ENCODE measurements around the gene SPRED3.
"Not testable (repeated sequence)": the region's sequence is repeated elsewhere in the genome, so short reads cannot be mapped to it uniquely, and the experiment has no call there.

The SPRED3 gene

DNA sequence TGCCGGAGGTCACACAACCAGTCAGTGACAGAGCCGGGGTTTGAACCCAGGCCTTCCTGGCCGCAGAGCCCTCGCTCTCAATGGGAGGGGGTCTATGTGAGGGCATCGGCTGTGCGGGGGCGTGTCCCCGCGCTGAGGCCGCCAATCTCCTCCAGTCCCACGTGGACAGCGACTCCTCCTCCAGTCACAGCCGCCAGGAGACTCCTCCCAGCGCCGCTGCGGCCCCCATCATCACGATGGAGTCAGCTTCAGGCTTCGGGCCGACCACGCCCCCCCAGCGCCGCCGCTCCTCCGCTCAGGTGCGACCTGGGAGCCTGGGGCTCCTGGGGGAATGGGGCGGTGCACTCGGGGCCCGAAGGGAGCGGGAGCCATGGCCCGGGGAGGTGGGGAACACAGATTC lies 6.0 kb downstream of the SPRED3 start:
- Mint-ChIP-seq H3K4me1 (ENCODE audit: low read depth) (peaks cover 33% of the 10 kb centered on the region), H3K9me3 (no peaks in the 10 kb centered on the region), H3K27me3 (peaks cover 11% of the 10 kb centered on the region), H3K4me3 (peak overlapping the region; percentile 75), H3K27ac (no peak overlapping the region), H3K36me3 (ENCODE audit: low read depth) (no peaks in the 10 kb centered on the region)
- peak; percentile 82 for DNase-seq

DNA sequence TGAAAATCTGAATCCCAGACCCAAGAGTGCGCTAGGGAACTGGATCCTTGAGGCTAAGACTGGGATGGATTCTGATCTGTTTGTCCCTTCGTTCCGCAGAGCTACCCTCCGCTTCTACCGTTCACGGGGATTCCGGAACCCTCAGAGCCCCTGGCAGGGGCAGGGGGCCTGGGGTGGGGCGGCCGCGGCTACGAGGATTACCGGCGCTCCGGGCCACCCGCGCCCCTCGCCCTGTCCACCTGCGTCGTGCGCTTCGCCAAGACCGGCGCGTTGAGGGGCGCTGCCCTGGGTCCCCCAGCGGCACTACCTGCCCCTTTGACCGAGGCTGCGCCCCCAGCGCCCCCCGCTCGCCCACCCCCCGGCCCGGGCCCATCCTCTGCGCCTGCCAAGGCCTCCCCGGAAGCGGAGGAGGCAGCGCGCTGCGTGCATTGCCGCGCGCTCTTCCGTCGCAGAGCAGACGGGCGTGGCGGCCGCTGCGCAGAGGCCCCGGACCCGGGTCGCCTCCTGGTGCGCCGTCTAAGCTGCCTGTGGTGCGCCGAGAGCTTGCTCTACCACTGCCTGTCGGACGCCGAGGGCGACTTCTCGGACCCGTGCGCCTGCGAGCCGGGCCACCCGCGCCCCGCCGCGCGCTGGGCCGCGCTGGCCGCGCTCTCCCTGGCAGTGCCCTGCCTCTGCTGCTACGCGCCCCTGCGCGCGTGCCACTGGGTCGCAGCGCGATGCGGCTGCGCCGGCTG lies 7.1 kb downstream of the SPRED3 start:
- peak; percentile 80 for DNase-seq
- Mint-ChIP-seq H3K4me1 (ENCODE audit: low read depth) (peaks cover 27% of the 10 kb centered on the region), H3K36me3 (ENCODE audit: low read depth) (no peaks in the 10 kb centered on the region), H3K9me3 (no peaks in the 10 kb centered on the region), H3K27me3 (peaks cover 6% of the 10 kb centered on the region), H3K4me3 (peak overlapping the region; percentile 75), H3K27ac (peak overlapping the region; percentile 19)

GRCh38 chr19:38399081-38399480 lies 10.6 kb downstream of the SPRED3 start:
- Mint-ChIP-seq H3K36me3 (ENCODE audit: low read depth) (peaks cover 2% of the 10 kb centered on the region), H3K27me3 (peaks cover under 1% of the 10 kb centered on the region), H3K9me3 (no peaks in the 10 kb centered on the region), H3K4me1 (ENCODE audit: low read depth) (peaks cover 29% of the 10 kb centered on the region), H3K27ac (no peak overlapping the region), H3K4me3 (no peak overlapping the region)
- no peak for DNase-seq

GRCh38 chr19:38399537-38399936 lies 11.0 kb downstream of the SPRED3 start:
- H3K27ac Mint-ChIP-seq: no peak overlapping the region
- H3K9me3 Mint-ChIP-seq: no peaks in the 10 kb centered on the region

GRCh38 chr19:38400361-38400760 lies 11.9 kb downstream of the SPRED3 start:
- Mint-ChIP-seq H3K27me3 (no peaks in the 10 kb centered on the region), H3K4me3 (no peak overlapping the region), H3K27ac (no peak overlapping the region), H3K36me3 (ENCODE audit: low read depth) (peaks cover 10% of the 10 kb centered on the region), H3K4me1 (ENCODE audit: low read depth) (peaks cover 23% of the 10 kb centered on the region), H3K9me3 (no peaks in the 10 kb centered on the region)
- DNase-seq: no peak

More at GRCh38 chr19:38399537-38399936, 11.0 kb downstream of the SPRED3 start:
- H3K36me3 Mint-ChIP-seq (ENCODE audit: low read depth): peaks cover 2% of the 10 kb centered on the region
- no peak for DNase-seq
- no peak overlapping the region for H3K4me3 Mint-ChIP-seq
- no peaks in the 10 kb centered on the region for H3K27me3 Mint-ChIP-seq
- H3K4me1 Mint-ChIP-seq (ENCODE audit: low read depth): peaks cover 27% of the 10 kb centered on the region

- Mint-ChIP-seq H3K36me3 (ENCODE audit: low read depth) (peaks cover 13% of the 10 kb centered on the region), H3K27me3 (no peaks in the 10 kb centered on the region), H3K4me3 (no peak overlapping the region), H3K27ac (no peak overlapping the region), H3K9me3 (no peaks in the 10 kb centered on the region), H3K4me1 (ENCODE audit: low read depth) (peaks cover 22% of the 10 kb centered on the region)
- DNase-seq: no peak
Observed at GRCh38 chr19:38401148-38401547, 12.7 kb downstream of the SPRED3 start.

DNA sequence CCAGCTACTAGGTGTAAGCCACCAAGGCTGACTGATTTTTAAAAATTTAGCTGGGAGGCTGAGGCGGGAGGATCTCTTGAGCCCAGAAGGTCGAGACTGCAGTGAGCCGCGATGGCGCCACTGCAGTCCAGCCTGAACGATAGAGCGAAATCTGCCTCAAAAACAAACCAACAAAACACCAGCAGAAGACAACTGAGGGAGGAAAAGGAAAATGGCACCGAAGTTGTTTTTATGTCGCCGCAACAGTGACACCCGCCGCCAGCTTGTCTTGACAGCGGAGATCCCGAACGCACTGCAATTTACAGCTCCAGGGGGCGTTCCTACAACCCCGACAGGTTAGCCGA lies 14.1 kb downstream of the SPRED3 start:
- no peak for DNase-seq

DNA sequence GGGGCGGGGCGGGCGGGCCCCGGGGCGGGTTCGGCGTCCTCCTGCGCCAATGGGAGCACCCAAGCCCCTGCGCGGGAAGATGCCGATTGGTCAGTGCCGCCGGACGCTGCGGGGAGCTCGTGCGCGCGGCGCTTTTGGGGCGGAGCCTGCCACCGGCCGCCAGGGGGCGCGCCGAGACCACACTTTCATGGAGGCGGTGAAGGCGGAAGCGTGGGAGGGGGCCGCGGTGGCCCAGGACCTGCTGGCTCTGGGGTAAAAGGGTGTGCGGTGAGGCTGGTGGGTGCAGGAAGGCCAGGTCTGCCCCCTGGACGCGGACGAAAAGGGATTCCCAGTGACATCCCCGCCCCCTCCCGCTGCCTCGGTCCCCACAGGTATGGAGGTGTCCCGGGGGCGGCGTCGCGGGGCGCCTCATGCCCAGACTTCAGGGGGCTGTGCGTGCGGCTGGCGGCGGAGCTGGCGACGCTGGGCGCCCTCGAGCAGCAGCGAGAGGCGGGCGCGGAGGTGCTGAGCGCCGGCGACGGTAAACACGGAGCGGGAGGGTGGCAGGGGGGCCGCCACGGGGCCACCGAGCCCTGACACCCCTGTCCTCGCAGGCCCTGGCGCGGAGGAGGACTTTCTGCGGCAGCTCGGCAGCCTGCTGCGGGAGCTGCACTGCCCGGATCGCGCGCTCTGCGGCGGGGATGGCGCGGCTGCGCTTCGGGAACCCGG lies 14.6 kb downstream of the SPRED3 start, which contains the start of gene FAM98C:
TSS of gene FAM98C (plus strand) at position 127 of the 708 bp plus-strand sequence. CDS start at position 188, 61 bp downstream.
- H3K4me3 Mint-ChIP-seq: peak within 1 kb of the TSS; percentile 84
- H3K9me3 Mint-ChIP-seq: no peaks in the 10 kb centered on the region
- H3K36me3 Mint-ChIP-seq (ENCODE audit: low read depth): peaks cover 26% of the 10 kb centered on the region
- H3K27me3 Mint-ChIP-seq: no peaks in the 10 kb centered on the region
- peak within 1 kb of the TSS; percentile 93 for H3K27ac Mint-ChIP-seq
- peaks cover 15% of the 10 kb centered on the region for H3K4me1 Mint-ChIP-seq (ENCODE audit: low read depth)
- DNase-seq: peak; percentile 99

More for the DNA sequence above, 14.1 kb downstream of the SPRED3 start:
- Mint-ChIP-seq H3K27ac (peak overlapping the region; percentile 80), H3K4me1 (ENCODE audit: low read depth) (peaks cover 15% of the 10 kb centered on the region), H3K36me3 (ENCODE audit: low read depth) (peaks cover 24% of the 10 kb centered on the region), H3K4me3 (peak overlapping the region; percentile 84), H3K9me3 (no peaks in the 10 kb centered on the region), H3K27me3 (no peaks in the 10 kb centered on the region)

- Mint-ChIP-seq H3K4me1 (ENCODE audit: low read depth) (peaks cover 15% of the 10 kb centered on the region), H3K27me3 (no peaks in the 10 kb centered on the region), H3K9me3 (no peaks in the 10 kb centered on the region), H3K36me3 (ENCODE audit: low read depth) (peaks cover 33% of the 10 kb centered on the region), H3K4me3 (peak overlapping the region; percentile 84), H3K27ac (no peak overlapping the region)
- DNase-seq: no peak
Observed at GRCh38 chr19:38404858-38405257, 16.4 kb downstream of the SPRED3 start.

DNA sequence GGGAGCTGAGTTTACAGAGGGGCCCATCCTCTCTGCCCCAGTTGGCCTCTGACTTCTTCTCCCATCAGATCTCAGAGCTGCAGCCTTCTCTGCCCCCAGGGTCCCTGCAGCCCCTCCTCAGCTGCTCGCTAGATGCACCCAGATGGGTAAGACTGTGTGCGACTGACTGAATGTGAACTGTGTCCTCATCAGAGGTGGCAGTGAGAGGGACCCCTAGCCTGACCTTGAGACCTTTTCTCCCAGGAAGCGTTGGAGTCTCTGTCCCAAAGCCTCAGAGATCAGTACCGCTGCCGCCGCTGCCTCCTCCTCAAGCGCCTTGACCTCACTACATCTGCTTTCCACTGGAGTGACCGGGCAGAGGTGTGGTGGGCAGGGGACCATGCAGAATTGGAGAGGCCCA lies 16.8 kb downstream of the SPRED3 start:
- Mint-ChIP-seq H3K4me3 (no peak overlapping the region), H3K27ac (peak overlapping the region; percentile 50), H3K9me3 (no peaks in the 10 kb centered on the region), H3K27me3 (no peaks in the 10 kb centered on the region), H3K4me1 (ENCODE audit: low read depth) (peaks cover 15% of the 10 kb centered on the region), H3K36me3 (ENCODE audit: low read depth) (peaks cover 34% of the 10 kb centered on the region)
- DNase-seq: no peak

DNA sequence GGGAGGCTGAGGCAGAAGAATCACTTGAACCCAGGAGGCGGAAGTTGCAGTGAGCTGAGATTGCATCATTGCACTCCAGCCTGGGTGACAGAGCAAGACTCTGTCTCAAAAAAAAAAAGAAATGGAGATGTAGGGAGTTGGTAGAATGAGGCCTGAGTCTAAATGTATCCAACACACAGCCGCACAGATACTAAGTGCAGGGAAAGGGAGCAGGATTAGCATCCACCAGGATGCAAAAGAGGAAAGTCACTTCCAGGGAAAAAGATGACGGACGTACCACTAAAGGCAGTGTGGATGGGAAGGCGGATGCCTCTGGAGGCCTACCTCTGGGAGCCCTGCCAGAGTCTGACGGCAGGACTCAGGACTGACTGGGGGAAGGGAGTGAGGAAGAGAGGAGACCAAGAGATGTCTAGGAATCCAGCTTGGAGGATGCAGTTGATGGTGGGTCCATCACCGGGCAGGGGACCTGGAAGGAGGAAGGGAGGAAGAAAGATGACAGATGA lies 21.2 kb downstream of the SPRED3 start:
- DNase-seq: no peak
- Mint-ChIP-seq H3K4me3 (no peak overlapping the region), H3K27me3 (no peaks in the 10 kb centered on the region), H3K4me1 (ENCODE audit: low read depth) (peaks cover 2% of the 10 kb centered on the region), H3K9me3 (no peaks in the 10 kb centered on the region), H3K36me3 (ENCODE audit: low read depth) (peaks cover 35% of the 10 kb centered on the region), H3K27ac (peak overlapping the region; percentile 2)

GRCh38 chr19:38410407-38410806 lies 21.9 kb downstream of the SPRED3 start:
- H3K4me3 Mint-ChIP-seq; H3K4me1 Mint-ChIP-seq (ENCODE audit: low read depth); H3K9me3 Mint-ChIP-seq; H3K27me3 Mint-ChIP-seq; DNase-seq; H3K27ac Mint-ChIP-seq: not testable (repeated sequence)
- H3K36me3 Mint-ChIP-seq (ENCODE audit: low read depth): peaks cover 28% of the 10 kb centered on the region

GRCh38 chr19:38411041-38411712 lies 22.7 kb downstream of the SPRED3 start:
- Mint-ChIP-seq H3K4me1 (ENCODE audit: low read depth) (no peaks in the 10 kb centered on the region), H3K27ac (no peak overlapping the region), H3K9me3 (no peaks in the 10 kb centered on the region), H3K27me3 (no peaks in the 10 kb centered on the region), H3K36me3 (ENCODE audit: low read depth) (peaks cover 25% of the 10 kb centered on the region), H3K4me3 (no peak overlapping the region)
- no peak for DNase-seq

DNA sequence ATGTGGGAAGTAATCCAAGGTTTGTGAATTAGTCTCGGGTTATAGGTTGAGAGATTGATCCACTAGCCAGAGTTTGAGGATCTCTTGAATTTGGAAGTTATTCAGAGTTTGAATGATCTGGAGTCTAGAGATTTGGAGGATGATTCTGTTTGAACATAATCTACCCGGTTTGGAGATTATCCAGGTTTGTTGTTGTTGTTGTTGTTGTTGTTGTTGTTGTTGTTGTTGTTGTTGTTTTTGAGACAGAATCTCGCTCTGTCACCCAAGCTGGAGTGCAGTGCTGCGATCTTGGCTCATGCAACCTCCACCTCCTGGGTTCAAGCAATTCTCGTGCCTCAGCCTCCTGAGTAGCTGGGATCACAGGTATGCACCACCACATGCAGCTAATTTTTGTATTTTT lies 23.4 kb downstream of the SPRED3 start:
- H3K27ac Mint-ChIP-seq; DNase-seq; H3K9me3 Mint-ChIP-seq; H3K4me1 Mint-ChIP-seq (ENCODE audit: low read depth); H3K27me3 Mint-ChIP-seq; H3K4me3 Mint-ChIP-seq: not testable (repeated sequence)
- peaks cover 20% of the 10 kb centered on the region for H3K36me3 Mint-ChIP-seq (ENCODE audit: low read depth)
